Spleen (tissue), 7 donors: ENCODE measurements around the gene TMEM179.

Source experiments
- CTCF ChIP-seq, 11 experiments: fragments of 200-600 bp in 7 of 11; fragments of 450-650 bp in 4 of 11; sonication (generic) in 4 of 11; IDR thresholded peaks in 8 of 11; conservative IDR thresholded peaks in 3 of 11; 1 replicate in 7 of 11; 2 replicates in 4 of 11; pipeline versions ENCODE4 v1.4.0 to v1.8.0; 2016 to 2021; ENCODE audit warnings: antibody characterized with exemption in 11 of 11, inconsistent platforms in 4 of 11, mild to moderate bottlenecking in 1 of 11
- POLR2A ChIP-seq, 3 donors: fragments of 450-650 bp; IDR thresholded peaks; one replicate each; pipeline ENCODE4 v1.5.1; 2017; ENCODE audit warnings: antibody characterized with exemption in 3 of 3, mild to moderate bottlenecking in 1 of 3
- POLR2AphosphoS5 ChIP-seq, 3 donors: sonication (generic); formaldehyde crosslinking; IDR thresholded peaks; one replicate each; pipeline ENCODE4 v1.5.1; 2017; ENCODE audit warnings: antibody characterized with exemption in 3 of 3
- donor health status: DM: no; HTN: no; CAD: no; lungs with moderate emphysema.
- donor health status: DM: no; HTN: no; CAD: no.
- donor health status: DM: no; HTN: no; CAD: no.

GRCh38 chr14:104567141-104567956 lies 37.2 kb downstream of the TMEM179 start:
- no peak for TF ChIP-seq CTCF (IDR thresholded peaks at IDR 0.05 in 8 of 11, conservative IDR thresholded peaks at IDR 0.05 in 3 of 11)
- TF ChIP-seq POLR2A (IDR thresholded peaks at IDR 0.05) = no peak
- TF ChIP-seq POLR2AphosphoS5 (IDR thresholded peaks at IDR 0.05) = no peak
